ENCODE measurements around the gene FAM234A.

Gene FAM234A

GRCh38 chr16:296806-297510 lies 62.3 kb downstream of the FAM234A start:
- no peak for DNase-seq (ENCODE audit: extremely low spot score)
- ChIA-PET CTCF (interaction anchor here (0.5 kb wide), 1 partner anchor 79 kb away, joined by 3 read pairs; no protein-coding TSS in a partner anchor), POLR2A (no interaction called here)
- TF ChIP-seq FOXK2 (IDR thresholded peaks at IDR 0.05) = no peak
- no peak for TF ChIP-seq HDGF (IDR thresholded peaks at IDR 0.05; ENCODE audit: borderline replicate concordance)
- TF ChIP-seq FOXA1 (IDR thresholded peaks at IDR 0.05) = no peak
- TF ChIP-seq ZNF384 (IDR thresholded peaks at IDR 0.05) = no peak
- no peak for TF ChIP-seq LEF1 (IDR thresholded peaks at IDR 0.05; ENCODE audit: borderline replicate concordance)
- no peak for TF ChIP-seq BHLHE40 (IDR thresholded peaks at IDR 0.05; ENCODE audit: borderline replicate concordance)
- TF ChIP-seq TARDBP (IDR thresholded peaks at IDR 0.05) = no peak
- no peak for TF ChIP-seq SP1 (IDR thresholded peaks at IDR 0.05)
- TF ChIP-seq ARNT (IDR thresholded peaks at IDR 0.05) = no peak
- TF ChIP-seq FOXM1 (IDR thresholded peaks at IDR 0.05; ENCODE audit: borderline replicate concordance) = no peak
- TF ChIP-seq ELF4 (IDR thresholded peaks at IDR 0.05) = no peak
- no peak for TF ChIP-seq NFRKB (IDR thresholded peaks at IDR 0.05)
- no peak for TF ChIP-seq CTBP1 (IDR thresholded peaks at IDR 0.05; ENCODE audit: borderline replicate concordance)
- TF ChIP-seq L3MBTL2 (conservative IDR thresholded peaks at IDR 0.05) = no peak
- TF ChIP-seq, protein P1, sequence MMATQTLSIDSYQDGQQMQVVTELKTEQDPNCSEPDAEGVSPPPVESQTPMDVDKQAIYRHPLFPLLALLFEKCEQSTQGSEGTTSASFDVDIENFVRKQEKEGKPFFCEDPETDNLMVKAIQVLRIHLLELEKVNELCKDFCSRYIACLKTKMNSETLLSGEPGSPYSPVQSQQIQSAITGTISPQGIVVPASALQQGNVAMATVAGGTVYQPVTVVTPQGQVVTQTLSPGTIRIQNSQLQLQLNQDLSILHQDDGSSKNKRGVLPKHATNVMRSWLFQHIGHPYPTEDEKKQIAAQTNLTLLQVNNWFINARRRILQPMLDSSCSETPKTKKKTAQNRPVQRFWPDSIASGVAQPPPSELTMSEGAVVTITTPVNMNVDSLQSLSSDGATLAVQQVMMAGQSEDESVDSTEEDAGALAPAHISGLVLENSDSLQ (IDR thresholded peaks at IDR 0.05) = no peak
- no peak for TF ChIP-seq SUZ12 (IDR thresholded peaks at IDR 0.05)

GRCh38 chr16:297832-298231 lies 63.2 kb downstream of the FAM234A start:
- DNase-seq (ENCODE audit: extremely low spot score) = no peak
- POLR2A ChIA-PET = no interaction called here
- TF ChIP-seq, protein P1 (IDR thresholded peaks at IDR 0.05) = no peak
- TF ChIP-seq ELF4 (IDR thresholded peaks at IDR 0.05) (no peak), LEF1 (IDR thresholded peaks at IDR 0.05; ENCODE audit: borderline replicate concordance) (no peak), SP1 (IDR thresholded peaks at IDR 0.05) (no peak), TARDBP (IDR thresholded peaks at IDR 0.05) (no peak), NFRKB (IDR thresholded peaks at IDR 0.05) (no peak), FOXA1 (IDR thresholded peaks at IDR 0.05) (no peak)
- CTCF ChIA-PET = interaction anchor here (0.5 kb wide), 1 partner anchor 80 kb away, joined by 3 read pairs; no protein-coding TSS in a partner anchor

- no peak for DNase-seq (ENCODE audit: extremely low spot score)
- TF ChIP-seq ARNT (IDR thresholded peaks at IDR 0.05) (no peak), ZNF384 (IDR thresholded peaks at IDR 0.05) (no peak), SUZ12 (IDR thresholded peaks at IDR 0.05) (no peak), FOXA1 (IDR thresholded peaks at IDR 0.05) (no peak), FOXM1 (IDR thresholded peaks at IDR 0.05; ENCODE audit: borderline replicate concordance) (no peak), LEF1 (IDR thresholded peaks at IDR 0.05; ENCODE audit: borderline replicate concordance) (no peak)
- POLR2A ChIA-PET = no interaction called here
- CTCF ChIA-PET = no interaction called here
These were observed 66.6 kb downstream of the FAM234A start for GRCh38 chr16:301235-301634.

DNA sequence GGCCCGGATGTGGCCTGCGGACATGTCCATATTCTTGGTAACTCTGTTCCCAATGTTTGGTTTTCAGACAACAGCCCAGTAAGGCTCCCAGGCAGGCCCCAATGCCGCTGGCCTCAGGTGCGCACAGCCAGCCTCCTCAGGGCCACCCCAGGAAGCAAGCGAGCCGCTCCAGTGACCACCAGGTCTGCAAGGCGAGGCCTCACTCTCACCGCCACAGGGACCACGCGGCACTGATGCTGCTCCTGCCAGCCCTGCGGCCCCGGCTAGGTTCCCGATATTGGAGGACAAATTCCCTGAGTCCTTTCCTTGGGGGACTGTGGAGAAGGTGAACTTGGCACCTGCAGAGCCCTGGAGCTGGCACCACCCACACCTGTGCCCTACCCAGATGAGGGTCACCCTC lies 67.3 kb downstream of the FAM234A start:
- TF ChIP-seq FOXK2 (IDR thresholded peaks at IDR 0.05) = no peak
- no peak for TF ChIP-seq CTBP1 (IDR thresholded peaks at IDR 0.05; ENCODE audit: borderline replicate concordance)
- TF ChIP-seq HDGF (IDR thresholded peaks at IDR 0.05; ENCODE audit: borderline replicate concordance) = no peak
- no peak for TF ChIP-seq TARDBP (IDR thresholded peaks at IDR 0.05)
- TF ChIP-seq ZNF384 (IDR thresholded peaks at IDR 0.05) = no peak
- no peak for TF ChIP-seq ELF4 (IDR thresholded peaks at IDR 0.05)
- TF ChIP-seq SP1 (IDR thresholded peaks at IDR 0.05) = no peak
- no peak for TF ChIP-seq FOXA1 (IDR thresholded peaks at IDR 0.05)
- TF ChIP-seq FOXM1 (IDR thresholded peaks at IDR 0.05; ENCODE audit: borderline replicate concordance) = no peak
- no peak for TF ChIP-seq ARNT (IDR thresholded peaks at IDR 0.05)
- TF ChIP-seq LEF1 (IDR thresholded peaks at IDR 0.05; ENCODE audit: borderline replicate concordance) = no peak
- TF ChIP-seq BHLHE40 (IDR thresholded peaks at IDR 0.05; ENCODE audit: borderline replicate concordance) = no peak
- no peak for TF ChIP-seq L3MBTL2 (conservative IDR thresholded peaks at IDR 0.05)
- TF ChIP-seq SUZ12 (IDR thresholded peaks at IDR 0.05) = no peak
- TF ChIP-seq, protein P1 (IDR thresholded peaks at IDR 0.05) = no peak
- TF ChIP-seq NFRKB (IDR thresholded peaks at IDR 0.05) = no peak
- DNase-seq (ENCODE audit: extremely low spot score) = no peak
- POLR2A ChIA-PET = no interaction called here
- CTCF ChIA-PET = no interaction called here

DNA sequence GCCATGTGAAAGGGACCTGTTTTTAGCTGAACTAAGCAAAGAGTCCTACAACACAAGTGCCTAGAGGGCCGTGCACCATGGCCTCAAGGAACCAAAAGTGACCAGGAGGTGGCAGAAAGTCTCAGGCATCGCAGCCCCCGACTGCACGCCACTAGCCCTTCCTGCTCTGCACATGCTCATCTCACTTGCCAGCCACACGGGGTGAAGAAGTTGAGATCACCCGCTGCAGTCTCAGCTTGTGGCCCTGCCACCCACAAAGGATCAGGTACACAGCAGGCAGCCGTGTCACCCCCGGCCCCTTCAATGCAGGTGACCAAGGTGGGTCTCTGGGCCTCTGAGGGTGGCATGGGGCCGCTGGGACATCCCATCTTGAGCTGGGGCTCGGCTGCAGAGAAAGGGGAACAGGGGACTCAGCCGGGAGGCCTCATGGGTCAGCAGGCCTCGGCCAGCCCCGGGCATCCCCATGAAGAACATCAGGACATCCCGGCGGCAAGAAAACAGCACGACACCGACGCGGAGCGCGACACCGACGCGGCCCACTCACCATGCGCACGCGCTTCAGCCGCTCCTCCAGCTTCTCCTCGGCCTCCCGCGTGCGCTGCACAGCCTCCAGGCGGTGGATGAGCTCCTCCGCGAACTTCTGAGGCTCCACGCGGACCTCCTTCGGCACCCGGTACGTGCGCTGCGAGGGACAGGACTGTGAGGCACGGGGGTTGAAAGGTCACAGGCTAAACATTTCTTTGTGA lies 69.3 kb downstream of the FAM234A start:
- TF ChIP-seq FOXK2 (IDR thresholded peaks at IDR 0.05) (no peak), NFRKB (IDR thresholded peaks at IDR 0.05) (no peak), FOXA1 (IDR thresholded peaks at IDR 0.05) (no peak), HDGF (IDR thresholded peaks at IDR 0.05; ENCODE audit: borderline replicate concordance) (no peak), TARDBP (IDR thresholded peaks at IDR 0.05) (no peak), CTBP1 (IDR thresholded peaks at IDR 0.05; ENCODE audit: borderline replicate concordance) (no peak), SP1 (IDR thresholded peaks at IDR 0.05) (no peak), LEF1 (IDR thresholded peaks at IDR 0.05; ENCODE audit: borderline replicate concordance) (no peak), L3MBTL2 (conservative IDR thresholded peaks at IDR 0.05) (no peak), ARNT (IDR thresholded peaks at IDR 0.05) (no peak), BHLHE40 (IDR thresholded peaks at IDR 0.05; ENCODE audit: borderline replicate concordance) (no peak), ZNF384 (IDR thresholded peaks at IDR 0.05) (no peak), ELF4 (IDR thresholded peaks at IDR 0.05) (no peak), SUZ12 (IDR thresholded peaks at IDR 0.05) (no peak), FOXM1 (IDR thresholded peaks at IDR 0.05; ENCODE audit: borderline replicate concordance) (no peak)
- TF ChIP-seq, protein P1 (IDR thresholded peaks at IDR 0.05) = no peak
- POLR2A ChIA-PET = no interaction called here
- CTCF ChIA-PET = no interaction called here
- DNase-seq (ENCODE audit: extremely low spot score) = no peak
